HG03280 (cell line): ENCODE results near the gene GDF7.
A peak's percentile ranks its signal among the peaks of the same experiment; 100 is the strongest.

Source experiments
- ATAC-seq: cut with Tn5 transposase; IDR thresholded peaks from one replicate; pipeline ENCODE4 v1.9.1; 2021; ENCODE audit warnings: mild to moderate bottlenecking, moderate library complexity; ENCODE audit not compliant: unreplicated experiment

The GDF7 gene

GRCh38 chr2:20627712-20628380 lies 39.1 kb upstream of the GDF7 start:
- no peak for ATAC-seq

GRCh38 chr2:20629181-20629580 lies 37.8 kb upstream of the GDF7 start:
- ATAC-seq, result no peak

GRCh38 chr2:20629581-20630171 lies 37.3 kb upstream of the GDF7 start:
- ATAC-seq, result no peak

- no peak for ATAC-seq
Observed at GRCh38 chr2:20630967-20631366, 36.0 kb upstream of the GDF7 start.

- ATAC-seq, result no peak
Observed at GRCh38 chr2:20631617-20632307, 35.2 kb upstream of the GDF7 start.

GRCh38 chr2:20632446-20632990 lies 34.4 kb upstream of the GDF7 start:
- ATAC-seq, result no peak

- no peak for ATAC-seq
Observed at GRCh38 chr2:20633001-20633400, 33.9 kb upstream of the GDF7 start.

GRCh38 chr2:20633794-20634506 lies 33.0 kb upstream of the GDF7 start:
- no peak for ATAC-seq

- ATAC-seq, result no peak
Observed at GRCh38 chr2:20634507-20635112, 32.3 kb upstream of the GDF7 start.

GRCh38 chr2:20635113-20635510 lies 31.8 kb upstream of the GDF7 start:
- no peak for ATAC-seq

- peak; percentile 84 for ATAC-seq
Observed at GRCh38 chr2:20635675-20636584, 31.0 kb upstream of the GDF7 start.

- ATAC-seq, result no peak
Observed at GRCh38 chr2:20637147-20637546, 29.8 kb upstream of the GDF7 start.

GRCh38 chr2:20638014-20638413 lies 28.9 kb upstream of the GDF7 start:
- no peak for ATAC-seq

GRCh38 chr2:20638646-20639430 lies 28.1 kb upstream of the GDF7 start:
- no peak for ATAC-seq

- ATAC-seq, result no peak
Observed at GRCh38 chr2:20640411-20641122, 26.4 kb upstream of the GDF7 start.

GRCh38 chr2:20641123-20641985 lies 25.6 kb upstream of the GDF7 start:
- no peak for ATAC-seq
